ENCODE measurements around the gene C21orf91. TPM values are rescaled to one million over a fixed set of nuclear protein-coding genes. Genes with fewer than 3 reads are reported as not detected.

C21orf91 gene
- total RNA-seq, 6 experiments from 2014 or later = 7.4 to 11.1 (median 9.0) TPM

DNA sequence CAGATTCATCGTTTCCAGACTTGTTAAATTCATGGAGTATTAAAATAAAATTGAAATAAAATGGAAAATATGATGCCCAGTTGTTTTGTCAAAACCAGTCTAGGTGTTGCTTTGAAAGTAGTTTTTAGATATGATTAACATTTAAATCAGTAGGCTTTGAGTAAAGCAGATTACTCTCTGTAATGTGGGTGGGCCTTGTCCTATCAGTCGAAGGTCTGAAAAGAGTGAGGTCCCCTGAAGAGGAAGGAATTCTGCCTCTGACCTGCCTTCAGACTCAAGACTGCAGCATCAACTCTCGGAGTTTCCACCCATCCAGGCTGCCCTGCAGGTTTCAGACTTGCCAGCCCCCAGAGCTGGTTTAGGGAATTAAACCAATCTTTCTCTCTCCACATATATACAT, 36.2 kb downstream of the C21orf91 start:
- Mint-ChIP-seq H3K27me3 (ENCODE audit: insufficient read depth) (no peaks in the 10 kb centered on the region; the same call in none of the 2 replicates), H3K36me3 (ENCODE audit: low read depth) (peaks cover 25% of the 10 kb centered on the region), H3K27ac (no peak overlapping the region), H3K4me1 (ENCODE audit: low read depth) (peaks cover 9% of the 10 kb centered on the region; the same call in 1 of the 2 replicates), H3K9me3 (no peaks in the 10 kb centered on the region), H3K4me3 (no peak overlapping the region)
- TF ChIP-seq, protein P1, sequence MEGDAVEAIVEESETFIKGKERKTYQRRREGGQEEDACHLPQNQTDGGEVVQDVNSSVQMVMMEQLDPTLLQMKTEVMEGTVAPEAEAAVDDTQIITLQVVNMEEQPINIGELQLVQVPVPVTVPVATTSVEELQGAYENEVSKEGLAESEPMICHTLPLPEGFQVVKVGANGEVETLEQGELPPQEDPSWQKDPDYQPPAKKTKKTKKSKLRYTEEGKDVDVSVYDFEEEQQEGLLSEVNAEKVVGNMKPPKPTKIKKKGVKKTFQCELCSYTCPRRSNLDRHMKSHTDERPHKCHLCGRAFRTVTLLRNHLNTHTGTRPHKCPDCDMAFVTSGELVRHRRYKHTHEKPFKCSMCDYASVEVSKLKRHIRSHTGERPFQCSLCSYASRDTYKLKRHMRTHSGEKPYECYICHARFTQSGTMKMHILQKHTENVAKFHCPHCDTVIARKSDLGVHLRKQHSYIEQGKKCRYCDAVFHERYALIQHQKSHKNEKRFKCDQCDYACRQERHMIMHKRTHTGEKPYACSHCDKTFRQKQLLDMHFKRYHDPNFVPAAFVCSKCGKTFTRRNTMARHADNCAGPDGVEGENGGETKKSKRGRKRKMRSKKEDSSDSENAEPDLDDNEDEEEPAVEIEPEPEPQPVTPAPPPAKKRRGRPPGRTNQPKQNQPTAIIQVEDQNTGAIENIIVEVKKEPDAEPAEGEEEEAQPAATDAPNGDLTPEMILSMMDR (IDR thresholded peaks at IDR 0.05) = no peak
- no peak for DNase-seq

DNA sequence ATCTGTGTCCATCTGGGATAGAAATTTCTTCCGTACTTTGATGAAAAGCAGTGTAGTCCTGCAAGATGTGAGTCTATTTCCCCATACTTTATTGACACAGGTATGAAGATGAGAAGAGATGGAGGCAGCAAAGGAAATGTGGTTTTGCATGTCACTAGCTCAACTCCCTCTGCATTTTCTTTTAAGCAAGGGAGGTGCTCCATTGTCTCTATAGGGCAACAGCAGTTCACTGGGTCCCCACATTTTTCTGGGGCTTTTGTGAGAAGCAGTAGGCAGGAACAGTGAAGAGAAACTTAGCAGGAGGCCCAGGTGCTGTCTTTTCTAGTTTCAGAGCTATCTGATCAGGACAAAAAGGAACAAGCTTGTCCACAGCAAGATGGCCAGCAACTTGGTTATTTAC, 37.1 kb downstream of the C21orf91 start:
- H3K4me3 Mint-ChIP-seq = no peak overlapping the region
- no peaks in the 10 kb centered on the region; the same call in none of the 2 replicates for H3K27me3 Mint-ChIP-seq (ENCODE audit: insufficient read depth)
- H3K27ac Mint-ChIP-seq = no peak overlapping the region
- DNase-seq = no peak
- H3K9me3 Mint-ChIP-seq = no peaks in the 10 kb centered on the region
- H3K36me3 Mint-ChIP-seq (ENCODE audit: low read depth) = peaks cover 25% of the 10 kb centered on the region
- TF ChIP-seq, protein P1 (IDR thresholded peaks at IDR 0.05) = no peak
- H3K4me1 Mint-ChIP-seq (ENCODE audit: low read depth) = peaks cover 15% of the 10 kb centered on the region; the same call in 1 of the 2 replicates

DNA sequence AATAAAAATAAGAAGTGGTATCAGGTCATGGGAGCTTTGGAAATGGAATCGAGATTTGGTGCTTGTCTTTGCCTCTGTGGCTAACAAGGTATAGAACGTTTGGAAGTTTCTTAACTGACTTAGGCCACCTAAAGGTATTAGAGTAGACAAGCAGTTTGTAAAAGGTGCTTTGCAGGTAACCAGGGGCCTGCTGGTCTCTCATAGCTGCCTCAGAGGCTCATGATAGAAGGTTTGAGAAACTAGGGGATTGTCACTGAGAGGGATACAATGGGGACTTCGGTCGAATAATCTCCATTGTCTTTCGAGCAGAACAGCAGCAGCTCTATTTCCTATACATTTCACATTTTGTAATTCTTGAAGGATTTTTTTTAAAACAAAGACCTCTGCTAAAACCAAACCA, 37.6 kb downstream of the C21orf91 start:
- H3K4me3 Mint-ChIP-seq = no peak overlapping the region

DNA sequence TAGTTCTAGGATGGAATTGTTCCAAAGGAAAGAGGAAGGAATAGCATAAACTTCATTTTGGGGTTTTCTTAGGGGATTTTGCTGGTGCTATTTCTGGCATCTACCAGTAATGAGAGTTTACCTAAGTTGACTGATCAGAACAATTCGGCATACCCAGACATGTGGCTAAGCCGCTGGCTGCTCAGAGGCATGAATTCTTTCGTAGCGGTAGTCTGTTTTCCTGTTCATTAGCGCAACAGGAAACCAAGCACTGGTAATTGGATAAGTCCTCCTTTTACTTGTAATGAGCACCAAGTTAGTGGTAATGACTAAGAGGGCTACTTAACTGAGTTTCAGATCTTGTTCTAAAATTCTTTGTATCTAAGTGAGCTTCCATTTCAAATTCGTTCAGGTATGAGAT, 38.6 kb downstream of the C21orf91 start:
- H3K27me3 Mint-ChIP-seq (ENCODE audit: insufficient read depth) = peaks cover 3% of the 10 kb centered on the region
- DNase-seq = no peak
- peaks cover 18% of the 10 kb centered on the region; the same call in 1 of the 2 replicates for H3K4me1 Mint-ChIP-seq (ENCODE audit: low read depth)
- TF ChIP-seq, protein P1 (IDR thresholded peaks at IDR 0.05) = no peak
- peaks cover 10% of the 10 kb centered on the region for H3K36me3 Mint-ChIP-seq (ENCODE audit: low read depth)
- H3K9me3 Mint-ChIP-seq = no peaks in the 10 kb centered on the region
- no peak overlapping the region for H3K27ac Mint-ChIP-seq
- no peak overlapping the region for H3K4me3 Mint-ChIP-seq

More for the DNA sequence above, 37.6 kb downstream of the C21orf91 start:
- H3K9me3 Mint-ChIP-seq = no peaks in the 10 kb centered on the region
- no peak overlapping the region for H3K27ac Mint-ChIP-seq
- TF ChIP-seq, protein P1 (IDR thresholded peaks at IDR 0.05) = no peak
- no peak for DNase-seq
- H3K27me3 Mint-ChIP-seq (ENCODE audit: insufficient read depth) = no peaks in the 10 kb centered on the region; the same call in none of the 2 replicates
- H3K4me1 Mint-ChIP-seq (ENCODE audit: low read depth) = peaks cover 18% of the 10 kb centered on the region; the same call in 1 of the 2 replicates
- H3K36me3 Mint-ChIP-seq (ENCODE audit: low read depth) = peaks cover 20% of the 10 kb centered on the region

DNA sequence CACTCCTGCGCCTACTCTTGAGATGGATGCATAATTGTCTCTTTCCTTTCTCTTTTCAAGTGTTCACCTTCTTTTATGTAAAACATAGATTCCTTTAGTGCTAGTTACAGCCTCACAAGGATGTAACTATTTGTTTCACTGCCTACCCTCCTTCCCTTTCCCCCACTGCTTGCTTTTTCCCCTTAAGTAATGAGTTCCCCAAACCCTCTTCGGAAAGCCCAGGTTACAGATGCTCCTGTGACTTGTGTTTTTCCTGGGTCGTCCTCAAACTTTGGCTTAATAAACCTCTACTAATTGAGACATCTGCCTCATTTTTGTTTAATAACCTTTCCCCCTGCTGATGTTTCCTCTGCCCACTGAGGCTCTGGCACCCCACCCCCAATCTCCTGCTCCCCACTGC, 39.2 kb downstream of the C21orf91 start:
- H3K9me3 Mint-ChIP-seq = no peaks in the 10 kb centered on the region
- H3K27ac Mint-ChIP-seq = no peak overlapping the region
- H3K36me3 Mint-ChIP-seq (ENCODE audit: low read depth) = peaks cover 4% of the 10 kb centered on the region; the same call in 1 of the 2 replicates
- TF ChIP-seq, protein P1 (IDR thresholded peaks at IDR 0.05) = no peak
- no peak overlapping the region for H3K4me3 Mint-ChIP-seq
- no peak for DNase-seq
- H3K27me3 Mint-ChIP-seq (ENCODE audit: insufficient read depth) = peaks cover 5% of the 10 kb centered on the region
- peaks cover 16% of the 10 kb centered on the region; the same call in 1 of the 2 replicates for H3K4me1 Mint-ChIP-seq (ENCODE audit: low read depth)

Measured in HFFc6 (cell line).